GM23338 (cell line): ENCODE measurements around the gene TMC1. TPM values are rescaled to one million over a fixed set of nuclear protein-coding genes. Genes with fewer than 3 reads are reported as not detected.
"Not testable (repeated sequence)": the region's sequence is repeated elsewhere in the genome, so short reads cannot be mapped to it uniquely, and the experiment has no call there.

Source experiments
- ATAC-seq: fragments of 200-7000 bp; cut with Tn5 transposase; 3 replicates; pipeline ENCODE4 v1.9.1; 2020
- DNase-seq: peaks from one replicate; pipeline ENCODE4 v3.0.0-alpha.2; 2015; ENCODE audit warnings: low spot score
- H2AFZ ChIP-seq: fragments of 200-600 bp; sonication (generic); 2 replicates; pipeline ENCODE4 v1.8.0; 2016; ENCODE audit warnings: antibody characterized with exemption, mild to moderate bottlenecking, moderate library complexity
- H3F3A ChIP-seq: fragments of 200-600 bp; sonication (generic); replicated peaks from 2 replicates; pipeline ENCODE4 v1.8.0; 2017; ENCODE audit warnings: antibody characterized with exemption, mixed run types, low read depth
- H3K27ac ChIP-seq: fragments of 200-600 bp; sonication (generic); 2 replicates; pipeline ENCODE4 v1.6.1; 2016; ENCODE audit warnings: low read depth
- H3K27me3 ChIP-seq: fragments of 200-600 bp; sonication (generic); 2 replicates; pipeline ENCODE4 v1.8.0; 2016; ENCODE audit warnings: mild to moderate bottlenecking, mixed run types, moderate library complexity; ENCODE audit not compliant: insufficient read depth
- H3K36me3 ChIP-seq: fragments of 200-600 bp; sonication (generic); 2 replicates; pipeline ENCODE4 v1.8.0; 2016; ENCODE audit warnings: mild to moderate bottlenecking; ENCODE audit not compliant: insufficient read depth
- H3K4me1 ChIP-seq: fragments of 200-600 bp; sonication (generic); 2 replicates; pipeline ENCODE4 v1.8.0; 2016; ENCODE audit warnings: mild to moderate bottlenecking, moderate library complexity; ENCODE audit not compliant: insufficient read depth
- H3K4me2 ChIP-seq: fragments of 200-600 bp; sonication (generic); 2 replicates; pipeline ENCODE4 v1.7.1; 2017; ENCODE audit warnings: mixed run types
- H3K4me3 ChIP-seq: fragments of 200-600 bp; sonication (generic); 2 replicates; pipeline ENCODE4 v1.6.1; 2016; ENCODE audit warnings: mixed run types
- H3K79me2 ChIP-seq: fragments of 200-600 bp; sonication (generic); replicated peaks from 2 replicates; pipeline ENCODE4 v1.8.0; 2017; ENCODE audit warnings: mild to moderate bottlenecking; ENCODE audit not compliant: insufficient read depth
- H3K9me2 ChIP-seq: fragments of 200-600 bp; sonication (generic); 2 replicates; pipeline ENCODE4 v1.8.0; 2017; ENCODE audit not compliant: insufficient read depth
- H4K20me1 ChIP-seq: fragments of 200-600 bp; sonication (generic); replicated peaks from 2 replicates; pipeline ENCODE4 v1.8.0; 2017; ENCODE audit warnings: mild to moderate bottlenecking; ENCODE audit not compliant: insufficient read depth
- H3K27ac Mint-ChIP-seq: 2 replicates; pipeline ENCODE4 v1.8.0; 2020; ENCODE audit warnings: inconsistent platforms, mild to moderate bottlenecking, moderate library complexity, mixed read lengths
- H3K27me3 Mint-ChIP-seq: 3 replicates; pipeline ENCODE4 v1.8.0; 2022; ENCODE audit warnings: low read depth, mild to moderate bottlenecking, moderate library complexity, mixed read lengths, inconsistent platforms; ENCODE audit not compliant: insufficient read depth, poor library complexity
- H3K36me3 Mint-ChIP-seq: 3 replicates; pipeline ENCODE4 v1.8.0; 2021; ENCODE audit warnings: low read depth, mild to moderate bottlenecking, inconsistent platforms, moderate library complexity, mixed read lengths
- H3K4me1 Mint-ChIP-seq: 3 replicates; pipeline ENCODE4 v1.8.0; 2020; ENCODE audit warnings: mild to moderate bottlenecking, inconsistent platforms, mixed read lengths
- H3K4me3 Mint-ChIP-seq: 3 replicates; pipeline ENCODE4 v1.8.0; 2021; ENCODE audit warnings: moderate library complexity, mild to moderate bottlenecking, inconsistent platforms, mixed read lengths
- H3K9me3 Mint-ChIP-seq: 3 replicates; pipeline ENCODE4 v1.8.0; 2020; ENCODE audit warnings: moderate library complexity, mild to moderate bottlenecking, inconsistent platforms, mixed read lengths
- EZH2phosphoT487 ChIP-seq: fragments of 200-600 bp; sonication (generic); IDR thresholded peaks from one replicate; pipeline ENCODE4 v1.8.1; 2018; ENCODE audit warnings: antibody characterized with exemption; ENCODE audit not compliant: unreplicated experiment
- POLR2AphosphoS5 ChIP-seq: IDR thresholded peaks from 2 replicates; pipeline ENCODE4 v1.6.1; 2016; ENCODE audit warnings: antibody characterized with exemption, low read depth
- ZNF114 ChIP-seq: fragments of 250-450 bp; sonication (Bioruptor Pico); IDR thresholded peaks from 2 replicates; pipeline ENCODE4 v1.5.0; 2020; ENCODE audit warnings: mild to moderate bottlenecking, moderate library complexity
- ZNF462 ChIP-seq: fragments of 250-450 bp; sonication (Bioruptor Pico); IDR thresholded peaks from 2 replicates; pipeline ENCODE4 v1.5.0; 2020; ENCODE audit warnings: mild to moderate bottlenecking, moderate library complexity
- polyA plus RNA-seq: library from polyadenylated mRNA; unstranded; fragments of >200 nt; fragmentation: Nextera tagmentation; extraction: Ambion mirVana; gene quantifications from 2 replicates; pipeline ENCODE4 v1.2.1, GENCODE V29; 2016
- total RNA-seq: library from RNA; depleted of rRNA; stranded (reverse); fragments of >200 nt; shearing (Covaris generic); gene quantifications from 2 replicates; pipeline ENCODE4 v1.2.3, GENCODE V29; 2014

Gene TMC1
- total and polyA plus RNA-seq, 2 experiments from 2014 or later: 0.61 to 1.2 TPM

GRCh38 chr9:72805238-72805637 lies 283.8 kb downstream of the TMC1 start (continued):
- TF ChIP-seq ZNF462 (CRISPR knock-in tag): no peak
- TF ChIP-seq ZNF114: no peak
- no peak for TF ChIP-seq EZH2phosphoT487
- TF ChIP-seq POLR2AphosphoS5: no peak

GRCh38 chr9:72806313-72806809 lies 285.0 kb downstream of the TMC1 start:
- H3K4me3 Mint-ChIP-seq, H3F3A ChIP-seq, H3K27me3 ChIP-seq, H3K4me1 Mint-ChIP-seq, H3K79me2 ChIP-seq, H3K27me3 Mint-ChIP-seq, H2AFZ ChIP-seq, H3K36me3 ChIP-seq, H3K4me3 ChIP-seq, H3K4me2 ChIP-seq, H3K9me2 ChIP-seq, H4K20me1 ChIP-seq, H3K27ac Mint-ChIP-seq, H3K4me1 ChIP-seq, DNase-seq, H3K27ac ChIP-seq, ATAC-seq: not testable (repeated sequence)
- Mint-ChIP-seq H3K9me3 (peaks cover 26% of the 10 kb centered on the region; the same call in 2 of the 3 replicates), H3K36me3 (peaks cover 14% of the 10 kb centered on the region; the same call in 2 of the 3 replicates)
